Nucleus accumbens (tissue), 56 donors: Measurements from ENCODE around the gene SLC35F2.

Experiments used
- DNase-seq, 56 donors: peaks; one replicate each; lab custom pipeline; 2025; lab: John Stamatoyannopoulos, UW

SLC35F2 gene

GRCh38 chr11:107743191-107743590 lies 115.4 kb downstream of the SLC35F2 start:
- no peak for DNase-seq

- no peak for DNase-seq
Measured at GRCh38 chr11:107741044-107741823, 117.4 kb downstream of the SLC35F2 start.
